ENCODE data around the gene MACROD2.

DNA sequence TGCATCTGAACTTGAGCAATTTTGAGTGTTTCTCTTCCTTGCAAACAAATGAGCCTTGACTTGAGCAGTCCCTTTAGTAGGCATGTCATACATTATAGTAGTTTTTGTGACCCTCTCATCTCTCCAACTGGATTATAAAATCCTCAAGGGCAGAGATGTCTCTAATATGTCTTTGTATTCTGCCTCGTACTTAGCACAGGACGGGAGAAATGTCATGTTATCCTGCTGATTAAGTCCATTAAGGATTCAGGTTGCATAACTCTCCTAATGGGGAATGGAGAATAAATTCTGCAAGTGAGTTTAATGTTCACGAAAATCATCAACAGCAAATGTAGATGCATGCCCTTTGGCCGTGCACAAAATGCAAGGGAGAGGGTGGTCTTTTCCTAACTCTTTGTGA, 1635.0 kb downstream of the MACROD2 start:
- TF ChIP-seq, protein P1, sequence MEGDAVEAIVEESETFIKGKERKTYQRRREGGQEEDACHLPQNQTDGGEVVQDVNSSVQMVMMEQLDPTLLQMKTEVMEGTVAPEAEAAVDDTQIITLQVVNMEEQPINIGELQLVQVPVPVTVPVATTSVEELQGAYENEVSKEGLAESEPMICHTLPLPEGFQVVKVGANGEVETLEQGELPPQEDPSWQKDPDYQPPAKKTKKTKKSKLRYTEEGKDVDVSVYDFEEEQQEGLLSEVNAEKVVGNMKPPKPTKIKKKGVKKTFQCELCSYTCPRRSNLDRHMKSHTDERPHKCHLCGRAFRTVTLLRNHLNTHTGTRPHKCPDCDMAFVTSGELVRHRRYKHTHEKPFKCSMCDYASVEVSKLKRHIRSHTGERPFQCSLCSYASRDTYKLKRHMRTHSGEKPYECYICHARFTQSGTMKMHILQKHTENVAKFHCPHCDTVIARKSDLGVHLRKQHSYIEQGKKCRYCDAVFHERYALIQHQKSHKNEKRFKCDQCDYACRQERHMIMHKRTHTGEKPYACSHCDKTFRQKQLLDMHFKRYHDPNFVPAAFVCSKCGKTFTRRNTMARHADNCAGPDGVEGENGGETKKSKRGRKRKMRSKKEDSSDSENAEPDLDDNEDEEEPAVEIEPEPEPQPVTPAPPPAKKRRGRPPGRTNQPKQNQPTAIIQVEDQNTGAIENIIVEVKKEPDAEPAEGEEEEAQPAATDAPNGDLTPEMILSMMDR (conservative IDR thresholded peaks at IDR 0.05; ENCODE audit: low read depth in 2 of 2): no peak
- TF ChIP-seq POLR2AphosphoS5 (IDR thresholded peaks at IDR 0.05; ENCODE audit: low read depth): no peak
- TF ChIP-seq ZNF114 (CRISPR knock-in tag; IDR thresholded peaks at IDR 0.05): no peak
- TF ChIP-seq EZH2 (IDR thresholded peaks at IDR 0.05; ENCODE audit: low read depth, unreplicated experiment): no peak
- TF ChIP-seq, protein P2, sequence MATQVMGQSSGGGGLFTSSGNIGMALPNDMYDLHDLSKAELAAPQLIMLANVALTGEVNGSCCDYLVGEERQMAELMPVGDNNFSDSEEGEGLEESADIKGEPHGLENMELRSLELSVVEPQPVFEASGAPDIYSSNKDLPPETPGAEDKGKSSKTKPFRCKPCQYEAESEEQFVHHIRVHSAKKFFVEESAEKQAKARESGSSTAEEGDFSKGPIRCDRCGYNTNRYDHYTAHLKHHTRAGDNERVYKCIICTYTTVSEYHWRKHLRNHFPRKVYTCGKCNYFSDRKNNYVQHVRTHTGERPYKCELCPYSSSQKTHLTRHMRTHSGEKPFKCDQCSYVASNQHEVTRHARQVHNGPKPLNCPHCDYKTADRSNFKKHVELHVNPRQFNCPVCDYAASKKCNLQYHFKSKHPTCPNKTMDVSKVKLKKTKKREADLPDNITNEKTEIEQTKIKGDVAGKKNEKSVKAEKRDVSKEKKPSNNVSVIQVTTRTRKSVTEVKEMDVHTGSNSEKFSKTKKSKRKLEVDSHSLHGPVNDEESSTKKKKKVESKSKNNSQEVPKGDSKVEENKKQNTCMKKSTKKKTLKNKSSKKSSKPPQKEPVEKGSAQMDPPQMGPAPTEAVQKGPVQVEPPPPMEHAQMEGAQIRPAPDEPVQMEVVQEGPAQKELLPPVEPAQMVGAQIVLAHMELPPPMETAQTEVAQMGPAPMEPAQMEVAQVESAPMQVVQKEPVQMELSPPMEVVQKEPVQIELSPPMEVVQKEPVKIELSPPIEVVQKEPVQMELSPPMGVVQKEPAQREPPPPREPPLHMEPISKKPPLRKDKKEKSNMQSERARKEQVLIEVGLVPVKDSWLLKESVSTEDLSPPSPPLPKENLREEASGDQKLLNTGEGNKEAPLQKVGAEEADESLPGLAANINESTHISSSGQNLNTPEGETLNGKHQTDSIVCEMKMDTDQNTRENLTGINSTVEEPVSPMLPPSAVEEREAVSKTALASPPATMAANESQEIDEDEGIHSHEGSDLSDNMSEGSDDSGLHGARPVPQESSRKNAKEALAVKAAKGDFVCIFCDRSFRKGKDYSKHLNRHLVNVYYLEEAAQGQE (IDR thresholded peaks at IDR 0.05; ENCODE audit: unreplicated experiment): no peak

All from GM23338 (cell line).